Keratinocyte (primary cell): ENCODE data around the gene IGFL2. TPM values are rescaled to one million over a fixed set of nuclear protein-coding genes. Genes with fewer than 3 reads are reported as not detected.
"Not testable (repeated sequence)": the region's sequence is repeated elsewhere in the genome, so short reads cannot be mapped to it uniquely, and the experiment has no call there.

ENCODE experiments used
- DNase-seq: peaks from one replicate; pipeline ENCODE4 v3.0.0-alpha.2; 2011; ENCODE audit warnings: low read depth, missing footprints, low spot score
- FAIRE-seq: peaks from 2 replicates; lab custom pipeline; 2011; peaks lifted over from hg19 to GRCh38; lab: Jason Lieb, UNC
- H2AFZ ChIP-seq: 2 replicates; pipeline ENCODE4 v1.6.0; 2012; ENCODE audit warnings: low read length, control low read depth, inconsistent platforms; ENCODE audit not compliant: control insufficient read depth
- H3K27ac ChIP-seq: 2 replicates; pipeline ENCODE4 v1.5.1; 2011; ENCODE audit warnings: low read length; ENCODE audit not compliant: control insufficient read depth, insufficient read depth
- H3K27me3 ChIP-seq: 3 replicates; pipeline ENCODE4 v1.6.0; 2011; ENCODE audit warnings: low read length; ENCODE audit not compliant: control insufficient read depth, insufficient read depth; ENCODE audit errors: extremely low read depth
- H3K36me3 ChIP-seq, 2 experiments: 2 replicates in 1 of 2; 3 replicates in 1 of 2; pipeline ENCODE4 v1.5.1; 2011; ENCODE audit warnings: low read length in 2 of 2, mild to moderate bottlenecking in 1 of 2; ENCODE audit not compliant: control insufficient read depth in 2 of 2, insufficient read depth in 2 of 2; ENCODE audit errors: extremely low read depth in 1 of 2
- H3K4me1 ChIP-seq: 3 replicates; pipeline ENCODE4 v1.5.1; 2011; ENCODE audit warnings: low read length; ENCODE audit not compliant: control insufficient read depth, insufficient read depth; ENCODE audit errors: extremely low read depth
- H3K4me2 ChIP-seq: 3 replicates; pipeline ENCODE4 v1.6.0; 2011; ENCODE audit warnings: low read depth, low read length; ENCODE audit not compliant: control insufficient read depth, insufficient read depth; ENCODE audit errors: extremely low read depth
- H3K4me3 ChIP-seq, 3 experiments: fragments of 200-600 bp in 1 of 3; sonication (generic) in 1 of 3; 2 replicates in 2 of 3; 3 replicates in 1 of 3; pipeline ENCODE4 v1.5.1; 2011 to 2016; ENCODE audit warnings: low read length in 3 of 3, mild to moderate bottlenecking in 3 of 3, control low read depth in 2 of 3, inconsistent platforms in 1 of 3, low read depth in 1 of 3, mixed read lengths in 1 of 3, mixed run types in 1 of 3, moderate library complexity in 1 of 3; ENCODE audit not compliant: control insufficient read depth in 2 of 3, insufficient read depth in 2 of 3; ENCODE audit errors: extremely low read depth in 1 of 3
- H3K79me2 ChIP-seq: 2 replicates; pipeline ENCODE4 v1.6.0; 2012; ENCODE audit warnings: low read length; ENCODE audit not compliant: control insufficient read depth, insufficient read depth
- H3K9ac ChIP-seq: 3 replicates; pipeline ENCODE4 v1.6.0; 2011; ENCODE audit warnings: low read length; ENCODE audit not compliant: control insufficient read depth, insufficient read depth; ENCODE audit errors: extremely low read depth
- H3K9me1 ChIP-seq: 3 replicates; pipeline ENCODE4 v1.6.0; 2011; ENCODE audit warnings: low read length; ENCODE audit not compliant: control insufficient read depth, insufficient read depth; ENCODE audit errors: extremely low read depth
- H3K9me3 ChIP-seq: 2 replicates; pipeline ENCODE4 v1.5.1; 2012; ENCODE audit warnings: low read depth, low read length; ENCODE audit not compliant: control insufficient read depth
- H4K20me1 ChIP-seq: 3 replicates; pipeline ENCODE4 v1.6.0; 2011; ENCODE audit warnings: low read length; ENCODE audit not compliant: control insufficient read depth, insufficient read depth; ENCODE audit errors: extremely low read depth
- CTCF ChIP-seq, 3 experiments: IDR thresholded peaks in 1 of 3; conservative IDR thresholded peaks in 1 of 3; optimal IDR thresholded peaks in 1 of 3; 2 replicates in 2 of 3; 3 replicates in 1 of 3; pipeline versions ENCODE3 to v1.5.1; 2011; ENCODE audit warnings: low read length in 3 of 3, mild to moderate bottlenecking in 3 of 3, moderate library complexity in 2 of 3, control low read depth in 1 of 3, inconsistent platforms in 1 of 3; ENCODE audit not compliant: insufficient read depth in 2 of 3; ENCODE audit errors: extremely low read depth in 1 of 3
- EZH2 ChIP-seq: IDR thresholded peaks from one replicate; pipeline ENCODE4 v1.6.1; 2012; ENCODE audit warnings: inconsistent platforms, mild to moderate bottlenecking, low read length, moderate library complexity
- dilution Hi-C: fragments of 300-500 bp; cut with MboI; formaldehyde crosslinking; loops from one replicate; pipeline ENCODE4 v1.7.0; 2020; ENCODE audit warnings: low sequenced_read_pairs; ENCODE audit not compliant: extremely low pct_ligation_motif_present
- polyA plus RNA-seq, 5 experiments: library from polyadenylated mRNA; depleted of rRNA in 3 of 5; stranded (reverse) in 3 of 5; stranded (forward) in 1 of 5; unstranded in 1 of 5; fragments of >200 nt; gene quantifications; 1 replicate in 1 of 5; 2 replicates in 3 of 5; 3 replicates in 1 of 5; pipeline versions ENCODE4 v1.2.1 to v1.2.3, GENCODE V29; 2011 to 2012; ENCODE audit warnings: missing spikeins in 2 of 5, low read depth in 1 of 5, low replicate concordance in 1 of 5

The IGFL2 gene
- polyA plus RNA-seq, 1 donor (not counting 4 experiments of a cell fraction or from before 2014, with no cell fraction given) = 7.1 TPM

- H3K9ac ChIP-seq = no peak overlapping the region
These were observed 46.7 kb upstream of the IGFL2 start for GRCh38 chr19:46101293-46101692.

GRCh38 chr19:46102333-46102732 is 45.7 kb upstream of the IGFL2 start:
- H3K9ac ChIP-seq, H3K9me3 ChIP-seq, H2AFZ ChIP-seq, H4K20me1 ChIP-seq, H3K36me3 ChIP-seq, FAIRE-seq, H3K4me3 ChIP-seq, H3K27me3 ChIP-seq, H3K9me1 ChIP-seq, H3K27ac ChIP-seq, H3K4me2 ChIP-seq, H3K4me1 ChIP-seq, DNase-seq, H3K79me2 ChIP-seq, dilution Hi-C loops: not testable (repeated sequence)

More at GRCh38 chr19:46101293-46101692, 46.7 kb upstream of the IGFL2 start:
- no peak for DNase-seq
- Histone ChIP-seq H3K36me3 (peaks cover 0 to 1% of the 10 kb centered on the region in 2 experiments), H3K4me2 (no peak overlapping the region), H3K27ac (no peak overlapping the region), H3K4me1 (no peaks in the 10 kb centered on the region), H3K9me3 (peaks cover 2% of the 10 kb centered on the region), H3K4me3 (no peak overlapping the region), H2AFZ (no peak overlapping the region), H3K9me1 (no peaks in the 10 kb centered on the region), H3K79me2 (no peaks in the 10 kb centered on the region), H3K27me3 (no peaks in the 10 kb centered on the region), H4K20me1 (no peaks in the 10 kb centered on the region)
- FAIRE-seq = no peak
- dilution Hi-C loops = no loop called here
- no peak for TF ChIP-seq CTCF (optimal IDR thresholded peaks at IDR 0.05 in 1 of 3, IDR thresholded peaks at IDR 0.05 in 1 of 3, conservative IDR thresholded peaks at IDR 0.05 in 1 of 3; ENCODE audit: extremely low read depth in 1 of 3, insufficient read depth in 2 of 3, low read length in 3 of 3)
- TF ChIP-seq EZH2 = no peak

- no peak overlapping the region for H3K27ac ChIP-seq
- H3K4me2 ChIP-seq = no peak overlapping the region
- dilution Hi-C loops = no loop called here
- no peaks in the 10 kb centered on the region for H4K20me1 ChIP-seq
- H2AFZ ChIP-seq = no peak overlapping the region
- H3K79me2 ChIP-seq = no peaks in the 10 kb centered on the region
- FAIRE-seq (no peak), DNase-seq (no peak)
- no peak overlapping the region for H3K4me3 ChIP-seq
- H3K9me1 ChIP-seq = no peaks in the 10 kb centered on the region
- H3K27me3 ChIP-seq = no peaks in the 10 kb centered on the region
- H3K9me3 ChIP-seq = peaks cover 2% of the 10 kb centered on the region
- peaks cover 0 to 2% of the 10 kb centered on the region in 2 experiments for H3K36me3 ChIP-seq
- TF ChIP-seq CTCF (optimal IDR thresholded peaks at IDR 0.05 in 1 of 3, IDR thresholded peaks at IDR 0.05 in 1 of 3, conservative IDR thresholded peaks at IDR 0.05 in 1 of 3; ENCODE audit: extremely low read depth in 1 of 3, insufficient read depth in 2 of 3, low read length in 3 of 3) (no peak), EZH2 (no peak)
- H3K9ac ChIP-seq = no peak overlapping the region
- peaks cover 17% of the 10 kb centered on the region for H3K4me1 ChIP-seq
These were observed 40.7 kb upstream of the IGFL2 start for GRCh38 chr19:46107371-46107770.
